ENCODE results near the gene FRMD4B.

Gene FRMD4B

DNA sequence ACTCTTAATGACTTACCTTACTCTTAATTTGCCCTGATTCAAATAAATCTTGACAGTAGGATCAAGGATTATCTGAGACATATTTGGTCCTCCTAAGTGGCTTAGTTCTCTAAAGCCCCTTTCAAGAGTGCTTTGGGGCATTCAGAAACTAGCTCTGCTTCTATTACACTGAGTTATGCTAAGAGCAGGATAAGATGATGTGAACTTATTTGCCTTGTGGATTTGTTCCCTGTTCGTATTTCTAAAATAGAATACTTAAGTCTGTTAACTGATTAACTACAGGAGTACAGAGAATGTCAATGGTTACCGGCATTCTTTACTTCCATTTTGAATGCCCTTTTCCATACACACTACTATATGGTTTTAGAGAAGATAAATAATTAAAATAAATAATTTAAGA is 14.8 kb upstream of the FRMD4B start:
- Histone ChIP-seq H3K9ac (ENCODE audit: low read length) (no peak overlapping the region), H3K27me3 (replicated peaks; ENCODE audit: control insufficient read depth, insufficient read depth, low read length) (no peaks in the 10 kb centered on the region), H3K4me3 (ENCODE audit: low read length) (no peak overlapping the region), H3K9me3 (ENCODE audit: control insufficient read depth, low read length) (peaks cover 9% of the 10 kb centered on the region), H3K36me3 (ENCODE audit: control insufficient read depth, insufficient read depth, low read length, severe bottlenecking) (no peaks in the 10 kb centered on the region), H3K4me1 (ENCODE audit: control insufficient read depth, insufficient read depth, low read length) (no peaks in the 10 kb centered on the region)
- DNase-seq (ENCODE audit: low read depth) = no peak

DNA sequence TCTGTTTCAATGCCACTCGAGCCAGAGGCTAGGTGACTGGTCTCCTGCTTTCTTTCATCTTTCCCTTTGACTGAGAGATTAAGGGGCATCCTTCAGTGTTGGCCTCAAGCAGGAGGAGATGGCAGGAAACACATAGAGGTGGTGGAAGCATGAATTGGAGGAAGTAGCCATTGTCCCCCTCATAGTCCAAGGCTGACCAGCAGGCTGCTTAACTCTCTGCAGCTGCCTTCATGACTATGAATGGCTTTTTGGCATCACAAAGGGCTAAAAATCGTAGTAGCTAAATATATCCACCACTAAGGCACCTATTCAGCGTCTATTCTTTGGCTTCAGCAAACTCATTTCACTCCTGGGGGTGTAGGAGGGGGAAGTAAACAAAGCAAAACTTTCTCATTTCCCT is 7.0 kb upstream of the FRMD4B start:
- no peak for DNase-seq (ENCODE audit: low read depth)
- no peaks in the 10 kb centered on the region for H3K4me1 ChIP-seq (ENCODE audit: control insufficient read depth, insufficient read depth, low read length)
- no peak overlapping the region for H3K9ac ChIP-seq (ENCODE audit: low read length)
- peaks cover 8% of the 10 kb centered on the region for H3K27me3 ChIP-seq (replicated peaks; ENCODE audit: control insufficient read depth, insufficient read depth, low read length)
- no peaks in the 10 kb centered on the region for H3K36me3 ChIP-seq (ENCODE audit: control insufficient read depth, insufficient read depth, low read length, severe bottlenecking)
- H3K9me3 ChIP-seq (ENCODE audit: control insufficient read depth, low read length) = no peaks in the 10 kb centered on the region
- H3K4me3 ChIP-seq (ENCODE audit: low read length) = no peak overlapping the region

DNA sequence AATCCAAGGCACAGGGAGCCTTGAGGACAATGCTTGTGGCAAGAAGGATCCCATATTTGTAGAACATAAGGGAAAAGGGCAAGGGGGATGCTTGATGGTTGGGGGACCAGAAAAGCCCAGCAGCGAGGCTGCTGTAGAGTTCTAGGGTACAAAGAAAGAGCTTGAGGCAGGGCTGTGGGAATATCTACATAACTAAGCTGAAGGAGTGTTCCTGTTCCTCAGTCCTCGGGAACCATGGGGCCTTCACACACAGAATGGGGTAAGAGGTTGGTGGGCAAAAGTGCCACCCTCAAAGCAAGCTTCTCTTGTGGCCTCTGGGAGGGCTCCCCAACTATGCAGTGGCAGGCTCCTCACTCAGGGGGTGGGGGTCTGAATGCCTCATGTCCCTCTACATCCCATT is 6.5 kb upstream of the FRMD4B start:
- Histone ChIP-seq H3K27me3 (replicated peaks; ENCODE audit: control insufficient read depth, insufficient read depth, low read length) (peaks cover 12% of the 10 kb centered on the region), H3K4me1 (ENCODE audit: control insufficient read depth, insufficient read depth, low read length) (no peaks in the 10 kb centered on the region), H3K4me3 (ENCODE audit: low read length) (no peak overlapping the region), H3K9ac (ENCODE audit: low read length) (no peak overlapping the region), H3K9me3 (ENCODE audit: control insufficient read depth, low read length) (no peaks in the 10 kb centered on the region), H3K36me3 (ENCODE audit: control insufficient read depth, insufficient read depth, low read length, severe bottlenecking) (no peaks in the 10 kb centered on the region)
- DNase-seq (ENCODE audit: low read depth) = no peak

DNA sequence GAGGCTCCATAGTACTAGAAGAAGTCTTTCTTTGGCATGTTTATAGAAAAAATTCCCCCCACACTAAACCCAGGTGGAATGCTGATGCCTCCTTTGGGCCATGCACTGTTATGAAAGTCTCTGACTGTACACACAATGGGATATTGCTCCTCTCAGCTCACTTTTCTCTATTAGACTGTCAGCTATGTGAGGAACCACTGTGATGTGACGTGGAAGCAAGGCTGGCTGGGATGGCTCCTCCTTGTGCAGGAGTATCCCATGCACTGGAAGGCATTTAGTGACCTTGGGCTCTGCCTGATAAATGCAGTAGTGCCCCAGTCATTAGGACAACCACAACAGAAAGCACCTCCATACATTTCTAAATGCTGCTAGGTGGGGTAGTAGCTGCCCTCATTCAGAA is 5.7 kb upstream of the FRMD4B start:
- Histone ChIP-seq H3K36me3 (ENCODE audit: control insufficient read depth, insufficient read depth, low read length, severe bottlenecking) (no peaks in the 10 kb centered on the region), H3K27me3 (replicated peaks; ENCODE audit: control insufficient read depth, insufficient read depth, low read length) (peaks cover 21% of the 10 kb centered on the region), H3K9ac (ENCODE audit: low read length) (no peak overlapping the region), H3K4me1 (ENCODE audit: control insufficient read depth, insufficient read depth, low read length) (peaks cover under 1% of the 10 kb centered on the region), H3K4me3 (ENCODE audit: low read length) (no peak overlapping the region), H3K9me3 (ENCODE audit: control insufficient read depth, low read length) (no peaks in the 10 kb centered on the region)
- no peak for DNase-seq (ENCODE audit: low read depth)

DNA sequence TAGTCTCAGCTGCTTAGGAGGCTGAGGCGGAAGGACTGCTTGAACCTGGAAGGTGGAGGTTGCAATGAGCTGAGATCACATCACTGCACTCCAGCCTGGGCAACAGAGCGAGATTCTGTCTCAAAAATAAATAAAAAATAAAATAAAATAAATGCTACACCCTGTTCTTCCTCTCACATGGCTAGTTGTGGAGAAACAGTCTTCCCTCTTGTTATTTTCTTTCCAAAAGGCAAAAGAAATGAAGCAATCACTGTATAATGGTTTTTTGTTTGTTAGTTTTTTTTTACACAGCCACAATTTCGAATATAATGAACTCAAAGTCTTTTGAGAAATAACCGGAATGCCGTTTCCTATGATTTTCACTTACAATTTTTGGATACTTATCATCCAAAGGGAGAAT is 4.9 kb upstream of the FRMD4B start:
- Histone ChIP-seq H3K27me3 (replicated peaks; ENCODE audit: control insufficient read depth, insufficient read depth, low read length) (peaks cover 29% of the 10 kb centered on the region), H3K9me3 (ENCODE audit: control insufficient read depth, low read length) (no peaks in the 10 kb centered on the region), H3K36me3 (ENCODE audit: control insufficient read depth, insufficient read depth, low read length, severe bottlenecking) (no peaks in the 10 kb centered on the region), H3K9ac (ENCODE audit: low read length) (no peak overlapping the region), H3K4me3 (ENCODE audit: low read length) (no peak overlapping the region), H3K4me1 (ENCODE audit: control insufficient read depth, insufficient read depth, low read length) (peaks cover 8% of the 10 kb centered on the region)
- no peak for DNase-seq (ENCODE audit: low read depth)

DNA sequence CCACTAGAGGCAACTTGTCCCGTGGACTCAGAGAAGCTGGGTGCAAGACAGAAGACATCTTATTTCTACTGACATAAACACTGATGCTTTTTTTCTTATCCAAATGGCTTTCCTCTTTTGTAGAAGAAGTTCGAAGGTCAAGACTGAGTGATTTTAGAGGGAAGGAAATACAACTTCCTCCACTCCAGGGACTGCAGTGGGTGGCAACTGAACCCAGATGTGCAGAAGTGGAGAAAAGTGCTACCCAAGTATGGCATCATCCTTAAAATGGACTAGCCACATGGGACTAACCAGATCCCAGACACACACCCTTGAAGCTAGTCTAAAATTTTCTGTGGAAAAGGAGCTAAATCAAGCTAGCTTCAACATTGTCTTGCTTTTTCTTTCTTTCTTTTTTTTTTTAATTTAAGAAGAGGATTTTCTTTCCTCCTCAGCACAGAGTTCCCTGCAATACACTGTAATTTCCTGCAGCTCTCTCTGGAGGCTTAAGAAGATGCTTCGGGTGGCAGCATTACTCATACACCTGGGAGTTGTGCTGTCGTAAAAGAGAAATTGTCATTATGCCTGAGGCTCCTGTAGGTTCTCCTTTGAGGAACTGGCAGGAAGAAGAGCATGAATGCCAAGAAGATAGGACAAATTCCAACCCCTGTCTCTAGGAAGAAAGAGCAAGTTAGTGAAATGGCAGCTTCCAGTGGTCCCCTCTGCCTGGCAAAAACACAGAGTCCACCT is 3.8 kb upstream of the FRMD4B start:
- H3K9ac ChIP-seq (ENCODE audit: low read length) = no peak overlapping the region
- no peaks in the 10 kb centered on the region for H3K36me3 ChIP-seq (ENCODE audit: control insufficient read depth, insufficient read depth, low read length, severe bottlenecking)
- peaks cover 40% of the 10 kb centered on the region for H3K27me3 ChIP-seq (replicated peaks; ENCODE audit: control insufficient read depth, insufficient read depth, low read length)
- H3K9me3 ChIP-seq (ENCODE audit: control insufficient read depth, low read length) = no peaks in the 10 kb centered on the region
- no peak overlapping the region for H3K4me3 ChIP-seq (ENCODE audit: low read length)
- H3K4me1 ChIP-seq (ENCODE audit: control insufficient read depth, insufficient read depth, low read length) = peaks cover 11% of the 10 kb centered on the region
- no peak for DNase-seq (ENCODE audit: low read depth)

DNA sequence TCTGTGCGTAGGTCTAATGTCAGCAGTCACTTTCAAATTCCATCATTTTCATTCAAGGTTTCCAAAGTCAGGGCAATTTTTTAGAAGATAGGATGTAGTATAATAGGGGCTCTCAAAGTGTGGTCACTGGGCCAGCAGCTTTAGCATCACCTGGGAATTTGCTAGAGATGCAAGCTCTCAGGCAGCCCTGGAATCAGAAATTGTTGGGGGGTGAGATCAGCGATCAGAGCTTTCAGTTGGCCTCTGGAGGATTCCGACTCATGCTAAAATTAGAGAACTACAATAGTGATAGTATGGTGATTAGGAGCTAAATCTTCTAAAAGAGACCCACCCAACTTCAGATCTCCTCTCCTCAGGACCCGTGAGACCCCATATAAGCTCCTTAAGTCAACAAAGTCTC is 2.4 kb upstream of the FRMD4B start:
- Histone ChIP-seq H3K9me3 (ENCODE audit: control insufficient read depth, low read length) (no peaks in the 10 kb centered on the region), H3K4me1 (ENCODE audit: control insufficient read depth, insufficient read depth, low read length) (peaks cover 11% of the 10 kb centered on the region), H3K36me3 (ENCODE audit: control insufficient read depth, insufficient read depth, low read length, severe bottlenecking) (no peaks in the 10 kb centered on the region), H3K4me3 (ENCODE audit: low read length) (no peak overlapping the region), H3K9ac (ENCODE audit: low read length) (no peak overlapping the region), H3K27me3 (replicated peaks; ENCODE audit: control insufficient read depth, insufficient read depth, low read length) (peaks cover 43% of the 10 kb centered on the region)
- no peak for DNase-seq (ENCODE audit: low read depth)

DNA sequence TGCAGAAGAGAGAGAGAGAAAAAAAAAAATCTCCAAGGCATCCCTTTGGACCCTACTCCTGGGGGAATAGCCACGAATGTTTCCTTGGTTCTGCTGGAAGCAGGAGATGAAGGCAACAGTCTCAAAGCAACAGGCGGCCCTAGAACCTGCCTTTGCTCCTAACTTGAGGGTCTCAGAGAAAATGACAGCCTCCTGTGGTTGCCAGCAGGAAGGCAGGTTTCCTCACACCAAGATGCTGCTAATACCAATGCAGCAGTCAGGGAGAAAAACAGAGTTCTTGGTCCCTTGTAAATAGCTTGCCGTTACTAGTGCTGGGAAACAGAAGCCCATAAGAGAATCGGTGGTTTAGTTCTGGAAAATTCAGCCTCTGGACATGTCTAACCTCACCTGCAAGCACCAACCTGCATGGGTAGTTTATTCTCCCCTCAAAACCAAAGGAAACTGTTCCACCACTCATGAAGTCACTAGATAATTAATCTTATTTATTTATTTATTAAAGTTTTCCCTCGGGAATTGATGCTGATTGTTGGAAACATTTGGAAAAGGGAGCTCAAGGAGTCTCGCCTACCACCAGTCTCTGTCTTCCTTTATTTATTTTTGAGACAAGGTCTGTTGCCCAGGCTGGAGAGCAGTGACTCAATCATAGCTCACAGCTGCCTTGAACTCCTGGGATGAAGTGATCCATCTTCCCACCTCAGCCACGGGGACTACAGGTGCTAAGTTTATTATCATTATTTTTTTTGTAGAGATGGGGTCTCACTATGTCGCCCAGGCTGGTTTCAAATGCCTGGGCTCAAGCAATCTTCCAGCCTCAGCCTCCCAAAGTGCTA is 883 bp upstream of the FRMD4B start:
- Histone ChIP-seq H3K4me1 (ENCODE audit: control insufficient read depth, insufficient read depth, low read length) (peaks cover 11% of the 10 kb centered on the region), H3K27me3 (replicated peaks; ENCODE audit: control insufficient read depth, insufficient read depth, low read length) (peaks cover 43% of the 10 kb centered on the region), H3K36me3 (ENCODE audit: control insufficient read depth, insufficient read depth, low read length, severe bottlenecking) (no peaks in the 10 kb centered on the region), H3K4me3 (ENCODE audit: low read length) (peak overlapping the region; percentile 72), H3K9me3 (ENCODE audit: control insufficient read depth, low read length) (no peaks in the 10 kb centered on the region), H3K9ac (ENCODE audit: low read length) (no peak overlapping the region)
- DNase-seq (ENCODE audit: low read depth) = no peak

DNA sequence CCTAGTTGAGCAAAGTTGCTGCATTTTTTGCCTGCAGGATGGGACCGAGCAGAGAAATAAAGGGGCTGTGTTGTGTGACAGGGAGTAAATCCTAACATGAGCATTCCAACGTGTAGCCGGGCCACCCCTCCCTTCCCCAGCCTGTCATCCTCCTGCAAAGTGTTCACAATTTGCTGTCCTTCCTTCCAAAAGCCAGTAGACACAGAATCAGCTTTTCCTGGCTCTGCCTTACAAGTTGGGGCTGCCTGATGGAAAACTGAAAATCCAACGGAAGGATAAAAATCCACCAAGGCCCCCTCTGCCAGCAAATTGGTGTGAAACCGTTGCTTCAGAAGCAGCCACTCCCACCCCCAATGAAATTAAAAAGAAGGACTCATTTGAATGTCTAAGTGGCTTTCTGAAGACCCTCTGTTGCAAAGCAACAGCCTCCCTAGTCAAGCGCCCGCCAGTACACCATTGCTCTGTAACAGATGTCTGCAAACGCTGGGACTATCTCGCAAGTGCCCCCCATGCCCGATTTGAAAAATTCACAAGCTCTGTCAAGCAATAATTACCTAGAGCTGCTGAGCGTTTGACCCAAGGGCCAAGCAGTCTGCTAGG is 665 bp downstream of the FRMD4B start:
- H3K36me3 ChIP-seq (ENCODE audit: control insufficient read depth, insufficient read depth, low read length, severe bottlenecking) = no peaks in the 10 kb centered on the region
- H3K4me3 ChIP-seq (ENCODE audit: low read length) = peak overlapping the region; percentile 72
- H3K4me1 ChIP-seq (ENCODE audit: control insufficient read depth, insufficient read depth, low read length) = peaks cover 11% of the 10 kb centered on the region
- peaks cover 53% of the 10 kb centered on the region for H3K27me3 ChIP-seq (replicated peaks; ENCODE audit: control insufficient read depth, insufficient read depth, low read length)
- no peak overlapping the region for H3K9ac ChIP-seq (ENCODE audit: low read length)
- H3K9me3 ChIP-seq (ENCODE audit: control insufficient read depth, low read length) = no peaks in the 10 kb centered on the region
- no peak for DNase-seq (ENCODE audit: low read depth)

DNA sequence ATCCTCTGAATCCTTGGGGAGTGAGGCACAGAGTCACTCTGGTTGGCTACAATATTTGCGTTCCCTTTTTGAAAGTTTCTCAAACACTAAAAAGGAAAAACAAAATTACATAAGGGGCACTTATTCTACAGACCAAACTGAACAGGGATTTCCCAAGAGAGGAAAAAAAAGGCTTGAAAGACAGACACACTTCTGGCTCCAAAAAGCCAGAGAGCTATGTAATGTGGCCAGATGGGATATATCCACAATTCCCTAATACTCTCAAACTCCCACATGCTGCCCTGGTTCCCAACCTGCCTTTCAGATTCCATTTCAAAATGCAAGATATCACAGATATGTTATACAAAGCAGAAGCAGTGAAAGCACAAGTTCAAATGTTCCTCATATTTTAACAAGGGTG is 1.6 kb downstream of the FRMD4B start:
- no peak for DNase-seq (ENCODE audit: low read depth)
- no peaks in the 10 kb centered on the region for H3K36me3 ChIP-seq (ENCODE audit: control insufficient read depth, insufficient read depth, low read length, severe bottlenecking)
- H3K9me3 ChIP-seq (ENCODE audit: control insufficient read depth, low read length) = no peaks in the 10 kb centered on the region
- H3K9ac ChIP-seq (ENCODE audit: low read length) = no peak overlapping the region
- peaks cover 55% of the 10 kb centered on the region for H3K27me3 ChIP-seq (replicated peaks; ENCODE audit: control insufficient read depth, insufficient read depth, low read length)
- peaks cover 11% of the 10 kb centered on the region for H3K4me1 ChIP-seq (ENCODE audit: control insufficient read depth, insufficient read depth, low read length)
- H3K4me3 ChIP-seq (ENCODE audit: low read length) = no peak overlapping the region

DNA sequence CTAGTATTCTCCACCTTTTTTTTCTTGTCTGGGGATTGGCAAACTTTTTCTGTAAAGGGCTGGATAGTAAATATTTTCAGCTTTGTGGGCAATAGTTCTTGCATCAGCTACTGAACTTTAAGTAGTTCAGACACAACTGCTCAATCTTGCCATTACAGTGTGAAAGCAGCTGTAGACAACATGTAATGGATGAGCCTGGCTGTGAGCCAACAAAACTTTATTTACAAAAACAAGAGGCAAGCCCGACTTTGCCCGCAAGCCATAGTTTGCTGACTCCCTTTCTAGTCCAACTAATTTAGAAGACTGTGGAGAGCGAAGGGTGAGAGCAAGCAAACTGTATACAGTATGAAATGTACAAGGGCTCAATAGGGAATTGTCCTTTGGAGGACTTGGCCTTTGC is 6.2 kb downstream of the FRMD4B start:
- Histone ChIP-seq H3K9me3 (ENCODE audit: control insufficient read depth, low read length) (peaks cover 5% of the 10 kb centered on the region), H3K4me3 (ENCODE audit: low read length) (no peak overlapping the region), H3K9ac (ENCODE audit: low read length) (no peak overlapping the region), H3K27me3 (replicated peaks; ENCODE audit: control insufficient read depth, insufficient read depth, low read length) (peaks cover 26% of the 10 kb centered on the region), H3K36me3 (ENCODE audit: control insufficient read depth, insufficient read depth, low read length, severe bottlenecking) (no peaks in the 10 kb centered on the region), H3K4me1 (ENCODE audit: control insufficient read depth, insufficient read depth, low read length) (no peaks in the 10 kb centered on the region)
- no peak for DNase-seq (ENCODE audit: low read depth)

Measured in adipocyte (in vitro differentiated cells).